Ishikawa (cell line): Measurements from ENCODE around the gene SOX15.

ENCODE experiments used
- CEBPB ChIP-seq: IDR thresholded peaks from 2 replicates; pipeline ENCODE4 v1.6.1; 2012
- EGR1 ChIP-seq: IDR thresholded peaks from 2 replicates; pipeline ENCODE4 v1.6.1; 2012
- EP300 ChIP-seq: IDR thresholded peaks from 2 replicates; pipeline ENCODE4 v1.6.1; 2012; ENCODE audit warnings: borderline replicate concordance
- MAX ChIP-seq: IDR thresholded peaks from 2 replicates; pipeline ENCODE4 v1.6.1; 2012
- RAD21 ChIP-seq: IDR thresholded peaks from 2 replicates; pipeline ENCODE4 v1.6.1; 2012; ENCODE audit warnings: low read depth
- REST ChIP-seq: IDR thresholded peaks from 2 replicates; pipeline ENCODE4 v1.6.1; 2012; ENCODE audit warnings: low read depth, mild to moderate bottlenecking
- USF1 ChIP-seq: IDR thresholded peaks from 2 replicates; pipeline ENCODE4 v1.6.1; 2012
- YY1 ChIP-seq: IDR thresholded peaks from 2 replicates; pipeline ENCODE4 v1.6.1; 2012; ENCODE audit warnings: low read depth

- no peak for TF ChIP-seq CEBPB
- TF ChIP-seq EGR1: no peak
- no peak for TF ChIP-seq EP300
- no peak for TF ChIP-seq MAX
- TF ChIP-seq REST: no peak
- no peak for TF ChIP-seq YY1
- TF ChIP-seq USF1: no peak
- no peak for TF ChIP-seq RAD21
These were observed 43.2 kb upstream of the SOX15 start for GRCh38 chr17:7633093-7633492.
